Activated CD4-positive, alpha-beta T cell treated with anti-CD3 and anti-CD28 coated beads for 4 hours (primary cell): ENCODE results near the gene RGS8.

ENCODE experiments used
- DNase-seq, 2 donors: peaks; one replicate each; pipeline ENCODE4 v3.0.0-alpha.2; 2020

The RGS8 gene

GRCh38 chr1:182670032-182670749 lies 14.2 kb downstream of the RGS8 start:
- no peak for DNase-seq

GRCh38 chr1:182669266-182669665 lies 15.1 kb downstream of the RGS8 start:
- no peak for DNase-seq

GRCh38 chr1:182668521-182669054 lies 15.8 kb downstream of the RGS8 start:
- DNase-seq = no peak

- DNase-seq = no peak
Measured at GRCh38 chr1:182667848-182668505, 16.4 kb downstream of the RGS8 start.

- DNase-seq = no peak
Measured at GRCh38 chr1:182666706-182667105, 17.7 kb downstream of the RGS8 start.

GRCh38 chr1:182664296-182664695 lies 20.1 kb downstream of the RGS8 start:
- DNase-seq = no peak

- no peak for DNase-seq
Measured at GRCh38 chr1:182662956-182663355, 21.4 kb downstream of the RGS8 start.

- no peak for DNase-seq
Measured at GRCh38 chr1:182662121-182662890, 22.1 kb downstream of the RGS8 start.

GRCh38 chr1:182658055-182658454 lies 26.3 kb downstream of the RGS8 start:
- DNase-seq = no peak

GRCh38 chr1:182656842-182657397 lies 27.5 kb downstream of the RGS8 start:
- no peak for DNase-seq

GRCh38 chr1:182653986-182654385 lies 30.4 kb downstream of the RGS8 start:
- DNase-seq = no peak

GRCh38 chr1:182652933-182653332 lies 31.5 kb downstream of the RGS8 start:
- no peak for DNase-seq

GRCh38 chr1:182651339-182651724 lies 33.1 kb downstream of the RGS8 start:
- no peak for DNase-seq

- DNase-seq = no peak
Measured at GRCh38 chr1:182650678-182651338, 33.6 kb downstream of the RGS8 start.

- no peak for DNase-seq
Measured at GRCh38 chr1:182649041-182649440, 35.3 kb downstream of the RGS8 start.

GRCh38 chr1:182646739-182647138 lies 37.6 kb downstream of the RGS8 start:
- DNase-seq = no peak

GRCh38 chr1:182644886-182645285 lies 39.5 kb downstream of the RGS8 start:
- no peak for DNase-seq

- no peak for DNase-seq
Measured at GRCh38 chr1:182643699-182644098, 40.7 kb downstream of the RGS8 start.

- DNase-seq = no peak
Measured at GRCh38 chr1:182642461-182642860, 41.9 kb downstream of the RGS8 start.

- no peak for DNase-seq
Measured at GRCh38 chr1:182641561-182641960, 42.8 kb downstream of the RGS8 start.

- DNase-seq = no peak
Measured at GRCh38 chr1:182639330-182639729, 45.1 kb downstream of the RGS8 start.

- no peak for DNase-seq
Measured at GRCh38 chr1:182637769-182638168, 46.6 kb downstream of the RGS8 start.

- no peak for DNase-seq
Measured at GRCh38 chr1:182635871-182636270, 48.5 kb downstream of the RGS8 start.
